KOPT-K1 (cell line): ENCODE measurements around the gene RNF130.

Source experiments
- H3K27ac ChIP-seq: fragments of 200-600 bp; sonication (generic); 2 replicates; pipeline ENCODE4 v1.5.1; 2016; ENCODE audit warnings: antibody characterized with exemption, mild to moderate bottlenecking, low read depth, low read length; ENCODE audit not compliant: poor library complexity, severe bottlenecking
- H3K36me3 ChIP-seq: fragments of 200-600 bp; sonication (generic); 2 replicates; pipeline ENCODE4 v1.5.1; 2017; ENCODE audit warnings: antibody characterized with exemption, mild to moderate bottlenecking, low read length, moderate library complexity; ENCODE audit not compliant: insufficient read depth
- H3K9me3 ChIP-seq: fragments of 200-600 bp; sonication (generic); 2 replicates; pipeline ENCODE4 v1.5.1; 2017; ENCODE audit warnings: antibody characterized with exemption, low read length, mild to moderate bottlenecking; ENCODE audit not compliant: insufficient read depth, poor library complexity, severe bottlenecking

The RNF130 gene

DNA sequence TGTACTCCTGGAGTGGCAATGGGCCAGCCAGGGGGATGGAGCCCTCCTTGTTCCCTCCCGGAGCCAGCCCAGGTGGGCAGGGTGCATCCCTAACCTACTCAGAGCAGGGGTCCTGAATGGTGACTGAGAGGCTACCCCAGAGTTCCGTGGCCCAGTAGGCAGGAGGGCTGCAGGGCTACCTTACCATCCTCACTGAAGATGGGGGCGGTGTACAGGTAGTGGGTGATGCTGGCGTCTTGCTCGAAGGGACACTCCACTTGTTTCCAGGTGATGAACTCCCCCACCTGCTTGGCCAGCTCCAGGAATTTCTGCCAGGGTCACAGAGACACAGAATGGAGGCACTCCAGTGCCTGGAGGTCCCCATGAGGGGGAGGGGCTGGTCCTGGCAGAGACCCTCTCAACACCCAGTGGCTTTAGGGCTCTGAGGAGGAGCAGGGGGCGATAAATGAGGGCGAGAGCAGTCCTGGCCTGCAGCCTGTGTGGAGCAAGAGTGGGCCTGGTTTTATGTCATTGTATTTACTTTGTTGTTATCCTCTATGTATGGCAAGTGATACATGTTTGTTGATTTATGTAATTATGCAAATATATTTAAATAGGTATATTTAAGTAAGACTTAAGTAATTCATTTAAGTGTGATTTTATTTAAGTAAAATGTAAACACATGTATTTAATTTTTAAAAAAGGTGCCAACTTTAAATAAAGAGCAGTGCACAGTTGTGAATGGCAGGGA is 39.9 kb upstream of the RNF130 start:
- Histone ChIP-seq H3K27ac (no peak overlapping the region), H3K36me3 (no peaks in the 10 kb centered on the region), H3K9me3 (peaks cover 19% of the 10 kb centered on the region)

- Histone ChIP-seq H3K9me3 (peaks cover 23% of the 10 kb centered on the region), H3K36me3 (no peaks in the 10 kb centered on the region), H3K27ac (no peak overlapping the region)
Measured at GRCh38 chr5:180109920-180110319, 38.4 kb upstream of the RNF130 start.

DNA sequence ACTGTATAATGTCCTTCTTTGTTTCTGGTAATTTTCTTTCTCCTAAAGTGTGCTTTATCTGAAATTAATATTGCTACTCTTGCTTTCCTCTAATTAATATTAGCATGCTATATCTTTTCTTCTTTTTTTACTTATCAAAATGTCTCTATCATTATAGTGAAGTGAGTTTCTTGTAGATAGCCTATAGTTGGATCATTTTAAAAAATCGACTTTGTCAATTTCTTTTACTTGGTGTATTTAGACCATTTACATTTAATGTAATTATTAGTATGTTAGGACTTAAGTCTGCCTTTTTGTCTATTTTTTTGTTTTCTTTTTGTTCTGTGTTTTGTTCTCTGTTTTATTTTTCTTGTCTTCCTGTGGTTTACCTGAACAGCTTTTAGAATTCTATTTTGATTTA is 35.4 kb upstream of the RNF130 start:
- no peak overlapping the region for H3K27ac ChIP-seq
- peaks cover 23% of the 10 kb centered on the region for H3K9me3 ChIP-seq
- no peaks in the 10 kb centered on the region for H3K36me3 ChIP-seq

GRCh38 chr5:180105827-180106312 is 34.3 kb upstream of the RNF130 start:
- Histone ChIP-seq H3K27ac (no peak overlapping the region), H3K9me3 (peaks cover 23% of the 10 kb centered on the region), H3K36me3 (no peaks in the 10 kb centered on the region)

GRCh38 chr5:180104168-180104530 is 32.6 kb upstream of the RNF130 start:
- peaks cover 23% of the 10 kb centered on the region for H3K9me3 ChIP-seq
- H3K27ac ChIP-seq, result no peak overlapping the region
- no peaks in the 10 kb centered on the region for H3K36me3 ChIP-seq

DNA sequence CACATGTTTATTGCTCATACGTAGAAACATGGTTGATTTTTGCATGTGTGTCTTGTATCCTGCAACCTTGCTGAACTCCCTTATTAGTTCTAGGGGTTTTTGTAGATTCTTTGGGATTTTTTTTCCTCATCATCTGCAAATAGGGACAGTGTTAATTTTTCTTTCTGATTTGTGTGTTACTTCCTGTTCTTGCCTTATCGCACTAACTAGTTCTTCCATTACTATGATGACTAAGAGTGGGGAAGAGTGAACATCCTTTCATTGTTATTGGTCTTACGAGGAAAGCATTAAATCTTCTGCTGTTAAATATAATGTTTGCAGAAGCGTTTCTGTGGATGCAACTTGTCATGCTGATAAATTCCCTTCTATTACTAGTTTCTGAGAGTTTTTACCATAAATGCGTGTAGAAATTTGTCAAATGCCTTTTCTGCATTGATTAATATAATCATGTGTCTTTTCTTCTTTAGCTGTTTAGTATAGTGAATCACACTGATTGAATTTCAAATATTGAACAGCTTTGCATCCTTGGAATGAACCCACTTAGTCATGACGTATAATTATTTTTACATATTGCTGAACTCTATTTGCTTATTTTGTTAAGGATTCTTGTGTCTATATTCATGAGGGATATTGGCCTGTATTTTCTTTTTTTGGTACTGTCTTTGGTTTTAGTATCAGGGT is 32.1 kb upstream of the RNF130 start:
- Histone ChIP-seq H3K9me3 (peaks cover 23% of the 10 kb centered on the region), H3K36me3 (no peaks in the 10 kb centered on the region), H3K27ac (no peak overlapping the region)

DNA sequence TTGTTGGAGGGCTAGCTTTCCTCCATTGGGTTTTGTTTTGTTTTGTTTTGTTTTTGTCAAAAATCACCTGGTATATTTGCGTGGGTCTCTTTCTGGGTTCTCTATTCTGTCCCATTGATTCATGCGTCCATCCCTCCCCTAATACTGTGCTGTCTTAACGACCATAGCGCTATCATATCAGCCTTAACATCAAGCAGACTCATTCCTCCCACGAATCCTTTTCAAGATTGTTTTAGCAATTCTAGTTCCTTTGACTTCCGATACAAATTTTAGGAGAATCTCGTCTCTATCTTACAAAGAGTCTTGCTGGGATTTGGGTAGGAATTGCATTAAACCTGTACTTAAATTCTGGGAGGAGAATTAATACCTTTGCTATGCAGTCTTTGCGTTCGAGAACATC is 31.1 kb upstream of the RNF130 start:
- Histone ChIP-seq H3K27ac (no peak overlapping the region), H3K9me3 (peaks cover 15% of the 10 kb centered on the region), H3K36me3 (no peaks in the 10 kb centered on the region)

- Histone ChIP-seq H3K27ac (no peak overlapping the region), H3K36me3 (no peaks in the 10 kb centered on the region), H3K9me3 (peaks cover 5% of the 10 kb centered on the region)
Measured at GRCh38 chr5:180101451-180102105, 30.0 kb upstream of the RNF130 start.

- Histone ChIP-seq H3K27ac (no peak overlapping the region), H3K36me3 (no peaks in the 10 kb centered on the region), H3K9me3 (no peaks in the 10 kb centered on the region)
Measured at GRCh38 chr5:180100621-180101450, 29.3 kb upstream of the RNF130 start.

GRCh38 chr5:180099733-180100611 is 28.4 kb upstream of the RNF130 start:
- H3K9me3 ChIP-seq, result no peaks in the 10 kb centered on the region
- no peaks in the 10 kb centered on the region for H3K36me3 ChIP-seq
- no peak overlapping the region for H3K27ac ChIP-seq

DNA sequence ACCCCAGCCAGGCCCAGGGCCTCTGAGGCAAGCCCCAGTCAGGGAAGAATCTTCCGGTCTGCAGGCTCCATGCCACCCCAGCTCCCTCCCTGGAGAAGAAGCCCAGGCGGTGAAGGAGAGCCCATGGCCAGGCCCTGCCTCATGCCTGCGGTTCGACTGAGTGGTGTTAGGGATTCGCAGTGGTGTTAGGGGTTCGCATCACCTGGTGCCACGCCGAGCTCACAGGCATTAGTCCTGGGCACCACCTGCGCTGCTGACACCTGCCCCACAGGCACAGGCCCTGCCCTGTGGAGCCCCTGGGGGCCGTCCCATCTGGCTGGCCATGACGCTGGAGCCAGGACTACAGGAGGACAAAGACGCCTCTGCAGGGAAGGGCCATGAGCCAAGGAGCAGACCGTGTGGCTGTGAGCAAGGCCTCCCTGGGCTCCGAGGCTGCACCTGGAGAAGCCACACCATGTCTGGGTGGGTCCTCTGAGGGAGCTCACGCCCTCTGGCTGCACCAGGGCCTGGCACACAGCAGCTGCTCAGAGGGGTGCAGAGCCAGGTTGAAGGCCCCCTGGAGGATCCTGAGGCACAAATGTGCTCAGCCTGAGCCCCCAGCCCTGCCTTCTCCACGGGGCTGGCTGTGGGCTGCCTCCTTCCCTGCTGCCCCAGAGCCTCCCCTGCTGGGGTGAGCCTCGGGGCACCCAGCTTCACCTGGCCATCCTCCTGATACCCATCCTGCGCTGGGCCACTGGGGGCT is 27.6 kb upstream of the RNF130 start:
- Histone ChIP-seq H3K36me3 (no peaks in the 10 kb centered on the region), H3K27ac (no peak overlapping the region), H3K9me3 (no peaks in the 10 kb centered on the region)

DNA sequence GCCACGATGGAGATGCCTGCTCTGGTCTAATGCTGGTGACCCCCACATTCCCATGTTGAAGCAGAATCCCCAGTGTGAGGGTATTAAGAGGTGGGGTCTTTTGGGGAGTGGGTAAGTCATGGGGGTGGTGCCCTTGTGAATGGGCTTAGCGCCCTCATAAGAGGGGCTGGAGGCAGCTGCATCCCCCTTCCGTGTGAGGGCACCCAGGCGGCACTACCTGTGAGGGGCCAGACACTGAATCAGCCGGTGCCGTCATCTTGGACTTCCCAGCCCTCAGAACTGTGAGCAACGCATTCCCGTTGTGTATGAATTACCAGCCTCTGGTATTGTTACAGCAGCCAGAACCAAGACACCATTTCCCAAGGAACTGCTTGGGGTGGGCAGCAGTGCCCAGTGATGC is 27.0 kb upstream of the RNF130 start:
- H3K27ac ChIP-seq, result no peak overlapping the region
- H3K9me3 ChIP-seq, result no peaks in the 10 kb centered on the region
- no peaks in the 10 kb centered on the region for H3K36me3 ChIP-seq

GRCh38 chr5:180097926-180098325 is 26.4 kb upstream of the RNF130 start:
- Histone ChIP-seq H3K27ac (no peak overlapping the region), H3K36me3 (no peaks in the 10 kb centered on the region), H3K9me3 (no peaks in the 10 kb centered on the region)
